Loucy (cell line): Measurements from ENCODE around the gene OIT3.

Source experiments
- H2AFZ ChIP-seq: fragments of 200-600 bp; sonication (generic); 2 replicates; pipeline ENCODE4 v1.6.0; 2016; ENCODE audit warnings: antibody characterized with exemption, mild to moderate bottlenecking, low read length, moderate library complexity
- H3F3A ChIP-seq: fragments of 200-600 bp; 2 replicates; pipeline ENCODE4 v1.6.0; 2016; ENCODE audit warnings: antibody characterized with exemption, low read depth, mild to moderate bottlenecking
- H3K27me3 ChIP-seq: fragments of 200-600 bp; sonication (generic); 2 replicates; pipeline ENCODE4 v1.6.1; 2014; ENCODE audit warnings: low read length, mild to moderate bottlenecking; ENCODE audit not compliant: insufficient read depth, poor library complexity, severe bottlenecking
- H3K36me3 ChIP-seq: fragments of 200-600 bp; sonication (generic); 2 replicates; pipeline ENCODE4 v1.6.1; 2016; ENCODE audit warnings: low read length; ENCODE audit not compliant: insufficient read depth
- H3K4me1 ChIP-seq: fragments of 200-600 bp; sonication (generic); 2 replicates; pipeline ENCODE4 v1.5.1; 2014; ENCODE audit warnings: low read length, mild to moderate bottlenecking; ENCODE audit not compliant: insufficient read depth, poor library complexity, severe bottlenecking
- H3K4me2 ChIP-seq: fragments of 200-600 bp; sonication (generic); 2 replicates; pipeline ENCODE4 v1.6.0; 2014; ENCODE audit warnings: antibody characterized with exemption, low read length, low read depth, mild to moderate bottlenecking; ENCODE audit not compliant: poor library complexity, severe bottlenecking
- H3K4me3 ChIP-seq: fragments of 200-600 bp; sonication (generic); 2 replicates; pipeline ENCODE4 v1.5.1; 2014; ENCODE audit warnings: low read length, mild to moderate bottlenecking, mixed read lengths; ENCODE audit not compliant: poor library complexity, severe bottlenecking
- H3K79me2 ChIP-seq: fragments of 200-600 bp; sonication (generic); 2 replicates; pipeline ENCODE4 v1.6.1; 2014; ENCODE audit warnings: low read length; ENCODE audit not compliant: insufficient read depth
- H3K9ac ChIP-seq: fragments of 200-600 bp; sonication (generic); 2 replicates; pipeline ENCODE4 v1.6.0; 2014; ENCODE audit warnings: mild to moderate bottlenecking, low read depth, low read length, moderate library complexity; ENCODE audit not compliant: poor library complexity, severe bottlenecking
- H3K9me2 ChIP-seq: fragments of 200-600 bp; sonication (generic); replicated peaks from 2 replicates; pipeline ENCODE4 v1.6.1; 2016; ENCODE audit warnings: low read depth, low read length, mixed read lengths
- H3K9me3 ChIP-seq: fragments of 200-600 bp; sonication (generic); 2 replicates; pipeline ENCODE4 v1.6.1; 2014; ENCODE audit warnings: mild to moderate bottlenecking, antibody characterized with exemption, low read length, low read depth; ENCODE audit not compliant: insufficient read depth
- H4K20me1 ChIP-seq: fragments of 200-600 bp; sonication (generic); 2 replicates; pipeline ENCODE4 v1.6.0; 2014; ENCODE audit warnings: antibody characterized with exemption, low read length, mild to moderate bottlenecking; ENCODE audit not compliant: insufficient read depth, poor library complexity, severe bottlenecking
- CTCF ChIP-seq: fragments of 200-600 bp; sonication (generic); conservative IDR thresholded peaks from 2 replicates; pipeline ENCODE4 v1.5.1; 2014; ENCODE audit warnings: mild to moderate bottlenecking, antibody characterized with exemption, low read length
- EZH2phosphoT487 ChIP-seq: fragments of 200-600 bp; IDR thresholded peaks from 2 replicates; pipeline ENCODE4 v1.6.1; 2018; ENCODE audit warnings: antibody characterized with exemption, mild to moderate bottlenecking, moderate library complexity, borderline replicate concordance

OIT3 gene

DNA sequence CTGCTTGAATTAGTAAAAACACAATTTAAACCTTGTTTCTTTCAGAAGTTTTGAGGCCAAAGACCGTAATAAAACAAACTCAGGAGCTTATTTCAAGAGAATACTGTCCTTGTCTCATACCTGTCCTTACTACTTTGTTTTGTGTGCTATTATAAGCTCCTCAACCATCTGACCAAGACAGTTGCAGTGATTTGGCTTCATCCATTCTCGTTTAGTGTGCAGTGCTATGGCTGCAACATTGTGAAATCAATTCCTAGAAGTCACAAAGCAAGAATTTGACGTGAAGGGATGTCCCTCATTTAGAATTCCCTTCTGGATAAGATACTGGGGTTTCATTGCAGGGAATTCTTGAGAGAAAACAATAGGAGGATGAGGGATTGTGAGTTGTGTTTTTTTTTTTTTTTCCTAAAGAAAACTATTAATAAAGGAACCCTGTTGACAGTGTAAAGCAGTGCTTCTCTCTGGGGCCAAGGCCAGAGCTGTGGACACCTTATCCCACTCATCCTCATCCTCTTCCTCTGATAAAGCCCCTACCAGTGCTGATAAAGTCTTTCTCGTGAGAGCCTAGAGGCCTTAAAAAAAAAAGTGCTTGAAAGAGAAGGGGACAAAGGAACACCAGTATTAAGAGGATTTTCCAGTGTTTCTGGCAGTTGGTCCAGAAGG lies at the start of gene OIT3:
OIT3 (plus strand) TSS at position 604 of the 663 bp plus-strand sequence. CDS start 60 bp downstream, outside the sequence.
- H3K4me3 ChIP-seq = no peak within 1 kb of the TSS
- H3K27me3 ChIP-seq = no peaks in the 10 kb centered on the region
- H3K9me2 ChIP-seq = no peaks in the 10 kb centered on the region
- peaks cover 2% of the 10 kb centered on the region; the same call in 1 of the 2 replicates for H3K36me3 ChIP-seq
- TF ChIP-seq CTCF = no peak
- no peaks in the 10 kb centered on the region for H3K4me1 ChIP-seq
- H2AFZ ChIP-seq = no peak within 1 kb of the TSS
- no peaks in the 10 kb centered on the region for H3F3A ChIP-seq
- H3K9me3 ChIP-seq = no peaks in the 10 kb centered on the region
- H3K4me2 ChIP-seq = no peak within 1 kb of the TSS
- H3K79me2 ChIP-seq = no peaks in the 10 kb centered on the region
- H4K20me1 ChIP-seq = no peaks in the 10 kb centered on the region
- H3K9ac ChIP-seq = no peak within 1 kb of the TSS

GRCh38 chr10:72846238-72846637 lies 47.3 kb upstream of the OIT3 start:
- Histone ChIP-seq H4K20me1 (no peaks in the 10 kb centered on the region), H3K4me3 (no peak overlapping the region), H3F3A (no peaks in the 10 kb centered on the region), H3K9me2 (no peaks in the 10 kb centered on the region), H3K9me3 (no peaks in the 10 kb centered on the region), H3K27me3 (no peaks in the 10 kb centered on the region), H3K79me2 (no peaks in the 10 kb centered on the region), H3K9ac (no peak overlapping the region), H3K4me2 (no peak overlapping the region), H3K36me3 (no peaks in the 10 kb centered on the region), H3K4me1 (peaks cover 3% of the 10 kb centered on the region), H2AFZ (no peak overlapping the region)
- TF ChIP-seq EZH2phosphoT487 (no peak), CTCF (no peak)

GRCh38 chr10:72847681-72848080 lies 45.9 kb upstream of the OIT3 start:
- Histone ChIP-seq H3K4me3 (no peak overlapping the region), H2AFZ (no peak overlapping the region), H3K27me3 (no peaks in the 10 kb centered on the region), H3K9ac (no peak overlapping the region), H3K4me1 (peaks cover 3% of the 10 kb centered on the region), H3K9me2 (no peaks in the 10 kb centered on the region), H4K20me1 (no peaks in the 10 kb centered on the region), H3F3A (no peaks in the 10 kb centered on the region), H3K79me2 (no peaks in the 10 kb centered on the region), H3K9me3 (no peaks in the 10 kb centered on the region; the same call in 1 of the 2 replicates), H3K4me2 (no peak overlapping the region), H3K36me3 (no peaks in the 10 kb centered on the region)
- TF ChIP-seq EZH2phosphoT487 = no peak
- TF ChIP-seq CTCF = no peak
